BE2C (cell line): ENCODE data around the gene UPP2.

Experiments
- DNase-seq: peaks from one replicate; pipeline ENCODE4 v3.0.0-alpha.2; 2020
- H3K27me3 ChIP-seq: fragments of 250-450 bp; sonication (Bioruptor Pico); 2 replicates; pipeline ENCODE4 v1.5.1; 2020; ENCODE audit warnings: mild to moderate bottlenecking
- H3K36me3 ChIP-seq: fragments of 250-450 bp; sonication (Bioruptor Pico); 2 replicates; pipeline ENCODE4 v1.5.1; 2020; ENCODE audit warnings: mild to moderate bottlenecking
- H3K4me1 ChIP-seq: fragments of 250-450 bp; sonication (Bioruptor Pico); 2 replicates; pipeline ENCODE4 v1.5.1; 2020
- H3K4me3 ChIP-seq: 2 replicates; pipeline ENCODE4 v1.5.1; 2011; ENCODE audit warnings: low read depth, low read length
- H3K9me3 ChIP-seq: fragments of 250-450 bp; sonication (Bioruptor Pico); 2 replicates; pipeline ENCODE4 v1.5.1; 2020
- TF ChIP-seq, protein P1 (sequence below): IDR thresholded peaks from 2 replicates; pipeline ENCODE4 v1.5.1; 2012; ENCODE audit warnings: mild to moderate bottlenecking, low read depth, low read length

Gene UPP2

DNA sequence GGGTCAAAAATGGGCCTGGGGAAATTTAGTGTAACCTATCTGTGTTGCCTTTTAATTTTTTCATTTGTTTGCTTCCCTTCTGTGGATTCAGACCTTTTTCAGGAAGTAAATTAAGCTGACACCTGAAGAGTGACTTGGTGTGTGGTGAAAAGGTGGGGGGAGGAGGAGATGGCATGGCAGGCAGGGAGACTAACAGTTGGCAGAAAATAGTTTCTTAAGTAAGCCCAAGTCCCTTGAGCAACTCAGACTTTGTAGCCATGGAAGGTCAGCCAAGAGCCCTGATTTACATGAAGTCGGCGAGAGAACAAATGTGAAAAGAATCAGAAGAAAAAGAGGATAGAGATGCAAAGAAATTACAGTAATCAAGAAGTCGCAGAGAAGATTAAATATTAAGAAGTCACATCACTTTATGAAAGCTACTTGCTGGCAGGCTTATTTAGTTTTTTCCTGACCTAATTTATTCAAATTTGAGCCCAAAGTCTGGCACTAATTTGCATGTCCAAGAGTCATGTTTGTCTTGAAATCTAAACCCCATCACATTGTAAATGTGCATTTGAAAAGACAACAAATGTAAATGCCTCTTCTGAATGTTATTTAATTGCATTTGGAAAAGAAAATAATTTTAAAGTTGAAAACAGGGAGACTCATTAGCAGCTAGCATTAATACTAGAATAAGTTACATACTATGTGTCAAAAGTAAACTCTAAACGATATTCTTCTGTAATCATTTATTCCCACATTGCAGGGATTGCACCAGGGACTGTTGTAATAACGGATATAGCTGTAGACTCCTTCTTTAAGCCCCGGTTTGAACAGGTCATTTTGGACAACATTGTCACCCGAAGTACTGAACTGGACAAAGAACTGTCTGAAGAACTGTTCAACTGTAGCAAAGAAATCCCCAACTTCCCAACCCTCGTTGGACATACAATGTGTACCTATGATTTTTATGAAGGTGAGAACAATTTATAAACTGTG is 19.3 kb downstream of the UPP2 start:
- Histone ChIP-seq H3K9me3 (no peaks in the 10 kb centered on the region), H3K4me1 (no peaks in the 10 kb centered on the region), H3K27me3 (no peaks in the 10 kb centered on the region), H3K4me3 (no peak overlapping the region), H3K36me3 (no peaks in the 10 kb centered on the region)
- no peak for DNase-seq
- TF ChIP-seq, protein P1, sequence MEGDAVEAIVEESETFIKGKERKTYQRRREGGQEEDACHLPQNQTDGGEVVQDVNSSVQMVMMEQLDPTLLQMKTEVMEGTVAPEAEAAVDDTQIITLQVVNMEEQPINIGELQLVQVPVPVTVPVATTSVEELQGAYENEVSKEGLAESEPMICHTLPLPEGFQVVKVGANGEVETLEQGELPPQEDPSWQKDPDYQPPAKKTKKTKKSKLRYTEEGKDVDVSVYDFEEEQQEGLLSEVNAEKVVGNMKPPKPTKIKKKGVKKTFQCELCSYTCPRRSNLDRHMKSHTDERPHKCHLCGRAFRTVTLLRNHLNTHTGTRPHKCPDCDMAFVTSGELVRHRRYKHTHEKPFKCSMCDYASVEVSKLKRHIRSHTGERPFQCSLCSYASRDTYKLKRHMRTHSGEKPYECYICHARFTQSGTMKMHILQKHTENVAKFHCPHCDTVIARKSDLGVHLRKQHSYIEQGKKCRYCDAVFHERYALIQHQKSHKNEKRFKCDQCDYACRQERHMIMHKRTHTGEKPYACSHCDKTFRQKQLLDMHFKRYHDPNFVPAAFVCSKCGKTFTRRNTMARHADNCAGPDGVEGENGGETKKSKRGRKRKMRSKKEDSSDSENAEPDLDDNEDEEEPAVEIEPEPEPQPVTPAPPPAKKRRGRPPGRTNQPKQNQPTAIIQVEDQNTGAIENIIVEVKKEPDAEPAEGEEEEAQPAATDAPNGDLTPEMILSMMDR, result no peak

DNA sequence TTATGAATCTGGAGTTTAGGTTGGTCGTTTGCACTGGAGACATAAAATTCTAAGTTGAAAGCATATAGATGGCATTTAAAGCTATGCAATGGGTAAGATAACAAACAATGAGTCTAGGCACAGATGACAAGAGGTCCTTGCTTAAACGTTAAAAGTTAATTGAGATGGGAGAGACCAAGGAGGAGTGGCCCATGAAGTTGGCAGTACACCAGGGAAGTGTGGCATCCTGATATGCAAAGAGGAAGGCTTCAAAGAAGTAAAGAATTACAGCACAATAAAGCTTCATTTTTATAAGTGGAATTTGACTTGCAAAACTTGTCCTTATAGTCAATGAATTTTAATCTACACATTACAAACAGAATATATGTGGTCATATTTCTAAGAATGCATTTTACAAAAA is 23.2 kb downstream of the UPP2 start:
- Histone ChIP-seq H3K9me3 (no peaks in the 10 kb centered on the region), H3K4me3 (no peak overlapping the region), H3K27me3 (no peaks in the 10 kb centered on the region), H3K4me1 (no peaks in the 10 kb centered on the region), H3K36me3 (no peaks in the 10 kb centered on the region)
- DNase-seq, result no peak
- TF ChIP-seq, protein P1, result no peak

GRCh38 chr2:158125756-158126498 is 24.3 kb downstream of the UPP2 start:
- no peak for DNase-seq
- H3K4me1 ChIP-seq, result no peaks in the 10 kb centered on the region
- no peaks in the 10 kb centered on the region for H3K9me3 ChIP-seq
- no peaks in the 10 kb centered on the region for H3K27me3 ChIP-seq
- no peak overlapping the region for H3K4me3 ChIP-seq
- TF ChIP-seq, protein P1, result no peak
- no peaks in the 10 kb centered on the region for H3K36me3 ChIP-seq

- no peaks in the 10 kb centered on the region for H3K9me3 ChIP-seq
- DNase-seq, result no peak
- H3K27me3 ChIP-seq, result no peaks in the 10 kb centered on the region
- TF ChIP-seq, protein P1, result no peak
- H3K36me3 ChIP-seq, result no peaks in the 10 kb centered on the region
- H3K4me3 ChIP-seq, result no peak overlapping the region
- no peaks in the 10 kb centered on the region for H3K4me1 ChIP-seq
These were observed 25.7 kb downstream of the UPP2 start for GRCh38 chr2:158127380-158127804.

- H3K4me3 ChIP-seq, result no peak overlapping the region
- H3K9me3 ChIP-seq, result no peaks in the 10 kb centered on the region
- no peaks in the 10 kb centered on the region for H3K27me3 ChIP-seq
- no peak for DNase-seq
- H3K4me1 ChIP-seq, result no peaks in the 10 kb centered on the region
- H3K36me3 ChIP-seq, result no peaks in the 10 kb centered on the region
- TF ChIP-seq, protein P1, result no peak
These were observed 26.7 kb downstream of the UPP2 start for GRCh38 chr2:158128168-158128973.
